ENCODE results near the gene RND2. TPM values are rescaled to one million over a fixed set of nuclear protein-coding genes. Genes with fewer than 3 reads are reported as not detected.

Gene RND2
- total RNA-seq, 1 donor from 2014 or later: under 0.01 TPM

DNA sequence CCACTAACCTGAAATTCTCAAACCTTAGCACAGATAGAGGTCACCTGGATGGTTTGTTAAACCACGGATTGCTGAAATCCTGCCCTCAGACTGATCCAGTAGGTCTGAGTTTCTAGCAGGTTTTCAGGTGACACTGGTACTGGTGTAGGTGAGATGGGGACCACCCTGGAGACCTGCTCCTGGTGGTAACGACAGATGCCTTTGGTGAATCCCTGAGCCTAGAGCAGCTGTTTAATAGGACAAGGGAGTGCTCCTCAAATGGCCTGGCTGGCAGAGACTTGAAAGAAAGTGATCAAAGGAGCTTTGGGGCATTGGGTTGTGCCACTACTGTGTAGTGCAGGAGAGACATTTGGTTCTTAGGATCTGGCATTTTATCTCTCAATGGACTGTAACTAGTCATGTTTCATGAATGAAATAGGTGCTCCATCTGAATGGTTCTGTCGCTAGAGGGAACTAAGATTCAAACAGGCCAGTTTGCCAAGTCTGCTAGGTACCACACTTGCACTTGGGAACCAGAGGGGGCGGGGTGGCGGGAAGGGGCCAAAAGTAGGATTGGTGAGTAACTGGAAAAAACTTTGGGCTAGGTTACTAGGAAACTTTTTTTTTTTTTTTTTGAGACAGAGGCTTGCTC lies 21.4 kb upstream of the RND2 start:
- TF ChIP-seq, protein P1, sequence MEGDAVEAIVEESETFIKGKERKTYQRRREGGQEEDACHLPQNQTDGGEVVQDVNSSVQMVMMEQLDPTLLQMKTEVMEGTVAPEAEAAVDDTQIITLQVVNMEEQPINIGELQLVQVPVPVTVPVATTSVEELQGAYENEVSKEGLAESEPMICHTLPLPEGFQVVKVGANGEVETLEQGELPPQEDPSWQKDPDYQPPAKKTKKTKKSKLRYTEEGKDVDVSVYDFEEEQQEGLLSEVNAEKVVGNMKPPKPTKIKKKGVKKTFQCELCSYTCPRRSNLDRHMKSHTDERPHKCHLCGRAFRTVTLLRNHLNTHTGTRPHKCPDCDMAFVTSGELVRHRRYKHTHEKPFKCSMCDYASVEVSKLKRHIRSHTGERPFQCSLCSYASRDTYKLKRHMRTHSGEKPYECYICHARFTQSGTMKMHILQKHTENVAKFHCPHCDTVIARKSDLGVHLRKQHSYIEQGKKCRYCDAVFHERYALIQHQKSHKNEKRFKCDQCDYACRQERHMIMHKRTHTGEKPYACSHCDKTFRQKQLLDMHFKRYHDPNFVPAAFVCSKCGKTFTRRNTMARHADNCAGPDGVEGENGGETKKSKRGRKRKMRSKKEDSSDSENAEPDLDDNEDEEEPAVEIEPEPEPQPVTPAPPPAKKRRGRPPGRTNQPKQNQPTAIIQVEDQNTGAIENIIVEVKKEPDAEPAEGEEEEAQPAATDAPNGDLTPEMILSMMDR (IDR thresholded peaks at IDR 0.05; ENCODE audit: insufficient read depth, low read length, severe bottlenecking): peak; percentile 3
- peaks cover 22% of the 10 kb centered on the region for H3K36me3 ChIP-seq (ENCODE audit: control insufficient read depth, insufficient read depth, low read length)
- H3K27me3 ChIP-seq (ENCODE audit: control insufficient read depth, insufficient read depth, low read length): no peaks in the 10 kb centered on the region
- no peak overlapping the region for H3K4me3 ChIP-seq (ENCODE audit: low read depth, low read length)
- FAIRE-seq: no peak
- DNase-seq (ENCODE audit: low read depth): peak; percentile 55

DNA sequence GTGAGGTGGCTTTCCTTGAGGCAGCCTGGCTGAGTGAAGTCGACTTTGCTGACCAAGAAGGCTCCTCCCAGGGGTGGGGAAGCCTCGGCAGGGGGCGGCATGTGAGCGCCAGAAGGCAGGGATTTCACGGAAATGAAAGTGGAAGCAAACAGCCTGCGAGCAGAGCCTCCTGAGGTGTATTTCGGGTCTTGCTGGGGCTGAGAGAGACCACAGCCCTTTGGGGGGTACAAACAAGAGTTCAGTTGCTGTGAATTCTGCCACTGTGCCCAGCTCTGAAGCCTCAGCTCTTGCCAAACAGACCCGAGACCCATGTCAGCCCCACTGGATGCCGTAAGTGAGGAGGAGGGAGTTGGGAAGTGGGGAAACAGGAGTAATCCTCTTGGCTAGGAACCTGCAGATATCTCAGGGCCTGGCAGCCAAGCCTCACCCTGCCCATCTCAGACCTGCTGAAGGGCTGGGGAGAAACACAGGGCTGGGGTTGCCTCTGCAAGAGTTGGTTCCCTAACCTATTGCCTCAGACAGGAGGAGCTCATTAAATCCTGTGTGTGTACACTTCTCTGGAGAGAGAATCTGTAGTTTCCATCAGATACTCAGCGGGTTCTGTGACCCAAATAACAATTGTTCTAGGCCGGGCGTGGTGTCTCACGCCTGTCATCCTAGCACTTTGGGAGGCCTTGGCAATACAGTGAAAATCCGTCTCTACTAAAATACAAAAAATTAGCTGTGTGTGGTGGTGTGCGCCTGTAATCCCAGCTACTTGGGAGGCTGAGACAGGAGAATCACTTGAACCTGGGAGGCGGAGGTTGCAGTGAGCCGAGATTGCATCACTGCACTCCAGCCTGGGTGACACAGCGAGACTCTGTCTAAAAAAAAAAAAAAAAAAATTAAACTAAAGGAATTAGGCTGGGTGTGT lies 18.1 kb upstream of the RND2 start, which contains the start of gene IFI35:
IFI35 (plus strand) TSS at position 146 of the 913 bp plus-strand sequence; CDS start at position 310, 164 bp downstream.
- peak within 1 kb of the TSS; percentile 45 for H3K4me3 ChIP-seq (ENCODE audit: low read depth, low read length)
- no peaks in the 10 kb centered on the region for H3K27me3 ChIP-seq (ENCODE audit: control insufficient read depth, insufficient read depth, low read length)
- FAIRE-seq (no peak), DNase-seq (ENCODE audit: low read depth) (peak; percentile 66)
- TF ChIP-seq, protein P1 (IDR thresholded peaks at IDR 0.05; ENCODE audit: insufficient read depth, low read length, severe bottlenecking): peak; percentile 41
- H3K36me3 ChIP-seq (ENCODE audit: control insufficient read depth, insufficient read depth, low read length): peaks cover 6% of the 10 kb centered on the region

DNA sequence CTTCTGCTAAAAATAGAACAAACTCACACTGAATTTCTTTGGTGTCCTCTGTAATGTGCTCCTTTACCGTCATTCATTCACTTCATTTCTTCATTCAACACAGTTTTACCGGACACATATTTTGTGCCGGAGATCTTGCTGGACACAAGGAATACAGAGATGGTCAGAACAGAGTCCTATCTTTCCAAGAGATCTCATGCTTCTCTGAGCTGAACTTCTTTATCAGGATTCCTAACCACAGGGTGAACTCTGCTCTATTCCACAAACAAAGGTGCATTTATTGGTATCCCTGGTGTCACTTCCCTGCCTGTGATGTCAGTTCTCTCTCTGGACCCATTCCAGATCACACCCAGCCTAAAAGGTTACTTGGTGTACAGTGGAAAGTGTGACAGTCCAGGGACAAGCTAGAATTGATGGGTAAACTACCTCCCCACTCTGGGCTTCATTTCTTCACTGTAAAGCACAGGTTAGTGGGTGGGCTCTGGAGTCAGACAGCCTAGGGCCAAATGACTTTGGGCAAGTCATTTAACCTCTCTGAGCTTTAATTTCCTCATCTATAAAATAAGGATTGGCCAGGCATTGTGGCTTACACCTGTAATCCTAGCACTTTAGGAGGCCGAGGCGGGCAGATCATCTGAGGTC lies 14.2 kb upstream of the RND2 start:
- FAIRE-seq (no peak), DNase-seq (ENCODE audit: low read depth) (no peak)
- TF ChIP-seq, protein P1 (IDR thresholded peaks at IDR 0.05; ENCODE audit: insufficient read depth, low read length, severe bottlenecking): no peak
- Histone ChIP-seq H3K27me3 (ENCODE audit: control insufficient read depth, insufficient read depth, low read length) (no peaks in the 10 kb centered on the region), H3K36me3 (ENCODE audit: control insufficient read depth, insufficient read depth, low read length) (peaks cover 6% of the 10 kb centered on the region), H3K4me3 (ENCODE audit: low read depth, low read length) (no peak overlapping the region)

DNA sequence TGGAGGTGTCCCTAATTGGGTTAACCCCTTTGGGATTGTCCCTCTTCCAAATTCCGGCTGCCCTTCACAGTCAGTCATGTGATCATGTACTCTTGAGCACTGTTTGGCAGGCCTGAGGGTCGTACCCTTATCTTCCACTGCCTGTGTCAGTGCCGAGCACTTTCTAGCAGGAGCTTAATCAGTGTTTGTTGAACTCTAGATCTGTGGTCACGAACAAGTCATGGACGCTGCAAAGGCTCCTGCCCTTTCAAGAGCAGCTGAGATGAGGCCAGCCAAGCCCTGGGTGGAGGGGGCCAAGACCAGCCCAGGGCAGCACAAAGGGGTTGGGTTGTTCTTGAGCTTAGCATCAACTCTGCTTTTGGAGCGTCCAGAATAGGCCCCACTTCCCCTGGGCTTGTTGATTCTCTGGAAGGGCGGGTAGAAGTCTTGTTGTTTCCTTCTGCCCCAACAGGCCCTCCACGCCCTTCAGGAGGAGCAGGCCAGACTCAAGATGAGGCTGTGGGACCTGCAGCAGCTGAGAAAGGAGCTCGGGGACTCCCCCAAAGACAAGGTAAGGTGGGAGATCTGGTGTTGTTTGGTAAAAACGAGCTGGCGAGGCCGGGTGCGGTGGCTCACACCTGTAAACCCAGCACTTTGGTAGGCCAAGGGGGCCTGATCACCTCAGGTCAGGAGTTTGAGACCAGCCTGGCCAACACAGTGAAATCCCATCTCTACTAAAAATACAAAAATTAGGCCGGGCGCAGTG lies 13.1 kb upstream of the RND2 start:
- TF ChIP-seq, protein P1 (IDR thresholded peaks at IDR 0.05; ENCODE audit: insufficient read depth, low read length, severe bottlenecking): no peak
- H3K27me3 ChIP-seq (ENCODE audit: control insufficient read depth, insufficient read depth, low read length): no peaks in the 10 kb centered on the region
- DNase-seq (ENCODE audit: low read depth) (no peak), FAIRE-seq (no peak)
- H3K4me3 ChIP-seq (ENCODE audit: low read depth, low read length): no peak overlapping the region
- H3K36me3 ChIP-seq (ENCODE audit: control insufficient read depth, insufficient read depth, low read length): peaks cover 11% of the 10 kb centered on the region

DNA sequence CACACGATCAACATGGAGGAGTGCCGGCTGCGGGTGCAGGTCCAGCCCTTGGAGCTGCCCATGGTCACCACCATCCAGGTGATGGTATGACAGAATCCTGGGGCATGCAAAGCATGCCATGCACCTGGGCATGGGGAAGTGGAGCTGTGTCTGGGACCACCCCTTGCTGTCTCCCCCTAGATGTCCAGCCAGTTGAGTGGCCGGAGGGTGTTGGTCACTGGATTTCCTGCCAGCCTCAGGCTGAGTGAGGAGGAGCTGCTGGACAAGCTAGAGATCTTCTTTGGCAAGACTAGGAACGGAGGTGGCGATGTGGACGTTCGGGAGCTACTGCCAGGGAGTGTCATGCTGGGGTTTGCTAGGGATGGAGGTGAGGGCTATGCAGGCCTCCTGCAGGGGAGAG lies 11.7 kb upstream of the RND2 start:
- Histone ChIP-seq H3K36me3 (ENCODE audit: control insufficient read depth, insufficient read depth, low read length) (peaks cover 12% of the 10 kb centered on the region), H3K4me3 (ENCODE audit: low read depth, low read length) (no peak overlapping the region), H3K27me3 (ENCODE audit: control insufficient read depth, insufficient read depth, low read length) (no peaks in the 10 kb centered on the region)
- DNase-seq (ENCODE audit: low read depth) (no peak), FAIRE-seq (no peak)
- TF ChIP-seq, protein P1 (IDR thresholded peaks at IDR 0.05; ENCODE audit: insufficient read depth, low read length, severe bottlenecking): no peak
